GM12878 (cell line): ENCODE data around the gene PTGDR2. TPM values are rescaled to one million over a fixed set of nuclear protein-coding genes. Genes with fewer than 3 reads are reported as not detected.

Experiments used
- ATAC-seq: fragments of 200-7000 bp; cut with Tn5 transposase; 3 replicates; pipeline ENCODE4 v1.9.1; 2020; ENCODE audit warnings: mild to moderate bottlenecking, moderate library complexity
- BruUV-seq: library from RNA; stranded (reverse); fragments of 400-500 nt; replicated peaks from 2 replicates; lab custom pipeline; 2021; lab: Mats Ljungman, UMichigan
- CTCF ChIA-PET: fragments of 300-600 bp; sonication (Branson Sonifier 250); formaldehyde crosslinking; extraction: SDS; loops from one replicate; lab custom pipeline; 2021; ENCODE audit warnings: inconsistent platforms; lab: Yijun Ruan, JAX
- POLR2A ChIA-PET: fragments of 350-600 bp; formaldehyde crosslinking; extraction: SDS; loops from one replicate; lab custom pipeline; 2021; ENCODE audit warnings: inconsistent platforms; lab: Charles Lee
- RAD21 ChIA-PET: fragments of 300-600 bp; sonication (Branson Sonifier 250); formaldehyde crosslinking; loops from one replicate; lab custom pipeline; 2023; ENCODE audit warnings: antibody characterized with exemption; ENCODE audit not compliant: unreplicated experiment; lab: Charles Lee
- SMC1A ChIA-PET: fragments of 300-600 bp; sonication (Branson Sonifier 250); formaldehyde crosslinking; loops from one replicate; lab custom pipeline; 2023; ENCODE audit not compliant: unreplicated experiment, uncharacterized antibody; lab: Charles Lee
- DNase-seq: peaks from one replicate; pipeline ENCODE4 v3.0.0-alpha.2; 2011; ENCODE audit warnings: low read depth, low spot score
- FAIRE-seq: peaks from 3 replicates; lab custom pipeline; 2011; peaks lifted over from hg19 to GRCh38; lab: Jason Lieb, UNC
- H2AFZ ChIP-seq: 2 replicates; pipeline ENCODE4 v1.6.0; 2011; ENCODE audit warnings: low read depth, low read length, control low read depth; ENCODE audit not compliant: control insufficient read depth
- H3K27ac ChIP-seq: 2 replicates; pipeline ENCODE4 v1.5.1; 2011; ENCODE audit warnings: control low read depth; ENCODE audit not compliant: control insufficient read depth, insufficient read depth
- H3K27me3 ChIP-seq, 2 experiments: replicated peaks in 1 of 2; 2 replicates each; pipeline versions ENCODE4 v1.6.0 to v1.6.1; 2011; ENCODE audit warnings: low read length in 1 of 2; ENCODE audit not compliant: control insufficient read depth in 2 of 2, insufficient read depth in 2 of 2
- H3K36me3 ChIP-seq, 2 experiments: 2 replicates each; pipeline ENCODE4 v1.5.1; 2011; ENCODE audit warnings: low read length in 1 of 2; ENCODE audit not compliant: control insufficient read depth in 2 of 2, insufficient read depth in 2 of 2
- H3K4me1 ChIP-seq: 2 replicates; pipeline ENCODE4 v1.6.1; 2011; ENCODE audit warnings: mild to moderate bottlenecking, low read length, moderate library complexity, mixed read lengths; ENCODE audit not compliant: control insufficient read depth, insufficient read depth
- H3K4me2 ChIP-seq: 2 replicates; pipeline ENCODE4 v1.6.0; 2011; ENCODE audit warnings: control low read depth; ENCODE audit not compliant: control insufficient read depth, insufficient read depth
- H3K4me3 ChIP-seq: fragments of 200-600 bp; sonication (generic); 2 replicates; pipeline ENCODE4 v1.5.1; 2016
- H3K79me2 ChIP-seq: 2 replicates; pipeline ENCODE4 v1.6.0; 2011; ENCODE audit warnings: low read length; ENCODE audit not compliant: control insufficient read depth, insufficient read depth
- H3K9ac ChIP-seq: 2 replicates; pipeline ENCODE4 v1.8.0; 2011; ENCODE audit warnings: low read length, control low read depth, mixed read lengths; ENCODE audit not compliant: control insufficient read depth, insufficient read depth
- H3K9me3 ChIP-seq: replicated peaks from 3 replicates; pipeline ENCODE4 v1.5.1; 2011; ENCODE audit warnings: mild to moderate bottlenecking, low read length; ENCODE audit not compliant: control insufficient read depth, insufficient read depth
- H4K20me1 ChIP-seq: 2 replicates; pipeline ENCODE4 v1.6.0; 2011; ENCODE audit not compliant: control insufficient read depth, insufficient read depth
- ATF3 ChIP-seq: IDR thresholded peaks from 2 replicates; pipeline ENCODE4 v1.6.1; 2011; ENCODE audit warnings: low read depth, mild to moderate bottlenecking, low read length, moderate library complexity, borderline replicate concordance; ENCODE audit errors: extremely low read depth
- CHD1 ChIP-seq: IDR thresholded peaks from 2 replicates; pipeline ENCODE4 v1.6.1; 2012; ENCODE audit warnings: low read depth, low read length, improper control_type of control experiment
- E2F4 ChIP-seq: IDR thresholded peaks from 2 replicates; pipeline ENCODE4 v1.6.1; 2012; ENCODE audit warnings: low read depth, low read length, improper control_type of control experiment
- GABPA ChIP-seq: IDR thresholded peaks from 2 replicates; pipeline ENCODE4 v1.6.1; 2014; ENCODE audit warnings: antibody characterized with exemption, low read depth, mild to moderate bottlenecking, inconsistent platforms
- IRF5 ChIP-seq: fragments of 450-650 bp; IDR thresholded peaks from 2 replicates; pipeline ENCODE4 v1.6.1; 2017; ENCODE audit warnings: borderline replicate concordance
- KAT2A ChIP-seq: conservative IDR thresholded peaks from 2 replicates; pipeline ENCODE4 v1.6.1; 2011; ENCODE audit warnings: low read depth, low read length; ENCODE audit not compliant: control insufficient read depth
- NFIC ChIP-seq: IDR thresholded peaks from 2 replicates; pipeline ENCODE4 v1.6.1; 2012; ENCODE audit warnings: low read depth, mild to moderate bottlenecking, inconsistent platforms, low read length, moderate library complexity
- RB1 ChIP-seq: fragments of 450-650 bp; formaldehyde crosslinking; IDR thresholded peaks from 2 replicates; pipeline ENCODE4 v1.6.1; 2017; ENCODE audit warnings: mild to moderate bottlenecking, borderline replicate concordance
- RELA ChIP-seq: fragments of 450-650 bp; IDR thresholded peaks from 2 replicates; pipeline ENCODE4 v1.8.0; 2014; ENCODE audit warnings: borderline replicate concordance; ENCODE audit not compliant: partially characterized antibody
- RFX5 ChIP-seq: IDR thresholded peaks from 2 replicates; pipeline ENCODE4 v1.6.1; 2011; ENCODE audit warnings: low read depth, low read length, improper control_type of control experiment
- RUNX3 ChIP-seq: IDR thresholded peaks from 2 replicates; pipeline ENCODE4 v1.6.1; 2012; ENCODE audit warnings: low read length, inconsistent platforms
- SPI1 ChIP-seq: IDR thresholded peaks from 2 replicates; pipeline ENCODE4 v1.6.1; 2011; ENCODE audit warnings: low read depth, mild to moderate bottlenecking, low read length, moderate library complexity, borderline replicate concordance; ENCODE audit not compliant: insufficient read depth
- TARDBP ChIP-seq: IDR thresholded peaks from 2 replicates; pipeline ENCODE4 v1.6.1; 2016; ENCODE audit warnings: borderline replicate concordance
- YY1 ChIP-seq: IDR thresholded peaks from 2 replicates; pipeline ENCODE4 v1.6.1; 2011; ENCODE audit warnings: low read depth, mild to moderate bottlenecking, low read length
- ZNF274 ChIP-seq: IDR thresholded peaks from one replicate; pipeline ENCODE4 v1.8.0; 2011; ENCODE audit not compliant: insufficient read length, insufficient read depth
- ZNF622 ChIP-seq: fragments of 450-650 bp; IDR thresholded peaks from 2 replicates; pipeline ENCODE4 v1.6.1; 2017; ENCODE audit warnings: mild to moderate bottlenecking, inconsistent platforms
- ZZZ3 ChIP-seq: IDR thresholded peaks from 2 replicates; pipeline ENCODE4 v1.6.1; 2011; ENCODE audit warnings: low read depth; ENCODE audit not compliant: control insufficient read depth, insufficient read length
- WGBS: methylation state at CpG from one replicate; pipeline ENCODE4 v1.1.6; 2016; ENCODE audit warnings: low lambda C conversion rate; ENCODE audit not compliant: insufficient replicate concordance, insufficient coverage; ENCODE audit errors: missing lambda C conversion rate; 5-methylcytosine and 5-hydroxymethylcytosine counted together
- in situ Hi-C: fragments of 300-500 bp; cut with MboI; formaldehyde crosslinking; loops from 9 replicates; pipeline ENCODE4 v1.14.3; 2018; ENCODE audit warnings: mixed read lengths
- intact Hi-C: fragments of 100-400 bp; cut with micrococcal nuclease; formaldehyde crosslinking; loops from one replicate; pipeline ENCODE4 v1.14.2; 2022; ENCODE audit not compliant: unreplicated experiment
- polyA plus RNA-seq, 11 experiments: library from polyadenylated mRNA; depleted of rRNA in 4 of 11; unstranded in 6 of 11; stranded (reverse) in 5 of 11; fragments of >200 nt; fragmentation: Nextera tagmentation in 4 of 11; fragmentation: Illumina TruSeq in 1 of 11; extraction: Ambion mirVana in 4 of 11; extraction: Trizol in 1 of 11; gene quantifications; 1 replicate in 1 of 11; 2 replicates in 10 of 11; pipeline versions ENCODE4 v1.2.1 to v1.2.3, GENCODE V29; 2011 to 2016; ENCODE audit warnings: inconsistent platforms in 2 of 11, missing spikeins in 2 of 11, low read depth in 1 of 11
- total RNA-seq, 4 experiments: library from RNA; depleted of rRNA in 3 of 4; stranded (reverse); fragments of >200 nt in 3 of 4; fragmentation: Illumina TruSeq in 1 of 4; extraction: Trizol in 1 of 4; gene quantifications; 2 replicates each; pipeline versions ENCODE4 v1.2.1 to v1.2.3, GENCODE V29; 2013 to 2021
- TF ChIP-seq, protein P1 (sequence below): fragments of 150-350 bp; IDR thresholded peaks from 2 replicates; pipeline ENCODE4 v1.6.1; 2016; ENCODE audit warnings: low read depth, low read length
- TF ChIP-seq, protein P2 (sequence below): IDR thresholded peaks from 2 replicates; pipeline ENCODE4 v1.6.1; 2011; ENCODE audit warnings: borderline replicate concordance, low read depth, mild to moderate bottlenecking, moderate library complexity, mixed read lengths, low read length; ENCODE audit not compliant: insufficient read depth; ENCODE audit errors: extremely low read length

Gene PTGDR2
- total and polyA plus RNA-seq, 10 of the 15 experiments (the other 5 are each of a cell fraction or from before 2014, with no cell fraction given), result 0.01 to 0.28 (median 0.15) TPM; not detected in 6

DNA sequence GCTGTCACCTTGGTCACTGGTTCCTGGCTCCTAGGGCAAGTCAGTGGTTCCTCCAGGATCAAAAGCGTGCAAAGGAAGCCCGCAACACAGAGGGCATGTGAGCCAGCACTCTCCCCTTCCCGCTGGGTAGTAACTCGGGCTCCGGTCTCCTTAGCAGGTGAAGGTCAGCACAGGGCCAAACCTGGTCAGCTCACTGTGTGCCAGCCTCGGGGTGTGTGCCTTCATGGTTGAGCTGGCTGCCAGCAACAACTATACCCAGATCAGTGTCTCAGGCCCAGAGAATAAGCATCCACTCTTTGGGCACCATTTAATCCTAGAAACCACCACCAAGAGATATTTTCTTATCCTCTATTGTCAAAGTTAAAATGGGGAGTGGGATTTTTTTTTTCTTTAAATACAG, 30.0 kb downstream of the PTGDR2 start:
- Histone ChIP-seq H3K36me3 (no peaks in the 10 kb centered on the region), H3K79me2 (no peaks in the 10 kb centered on the region), H3K27me3 (no peaks in the 10 kb centered on the region; a peak in 2 of 4 replicates), H3K4me3 (no peak overlapping the region), H3K9ac (no peak overlapping the region), H3K4me1 (no peaks in the 10 kb centered on the region; the same call in 1 of the 2 replicates), H3K9me3 (no peaks in the 10 kb centered on the region), H3K27ac (no peak overlapping the region), H4K20me1 (no peaks in the 10 kb centered on the region), H2AFZ (no peak overlapping the region), H3K4me2 (no peak overlapping the region)
- no peak for ATAC-seq
- FAIRE-seq, result no peak
- whole genome bisulfite sequencing, result 70% methylated on average over 6 of the region's 6 CpGs
- in situ Hi-C loops (no loop called here), intact Hi-C loops (no loop called here)
- ChIA-PET CTCF (interaction anchor here (0.9 to 4.2 kb wide), 4 partner anchors 50 to 352 kb away, joined by 3 to 17 read pairs (median 5); no protein-coding TSS in a partner anchor), RAD21 (no interaction called here), POLR2A (no interaction called here), SMC1A (no interaction called here)
- no TSS peak for BruUV-seq
- no peak for DNase-seq
- TF ChIP-seq NFIC (no peak), RELA (no peak), ZZZ3 (no peak), CHD1 (no peak), RUNX3 (no peak), IRF5 (no peak), YY1 (no peak), ZNF274 (no peak), GABPA (no peak), SPI1 (no peak), ATF3 (no peak), E2F4 (no peak), TARDBP (no peak), ZNF622 (no peak), RFX5 (no peak), KAT2A (no peak), RB1 (no peak)
- TF ChIP-seq, protein P1, sequence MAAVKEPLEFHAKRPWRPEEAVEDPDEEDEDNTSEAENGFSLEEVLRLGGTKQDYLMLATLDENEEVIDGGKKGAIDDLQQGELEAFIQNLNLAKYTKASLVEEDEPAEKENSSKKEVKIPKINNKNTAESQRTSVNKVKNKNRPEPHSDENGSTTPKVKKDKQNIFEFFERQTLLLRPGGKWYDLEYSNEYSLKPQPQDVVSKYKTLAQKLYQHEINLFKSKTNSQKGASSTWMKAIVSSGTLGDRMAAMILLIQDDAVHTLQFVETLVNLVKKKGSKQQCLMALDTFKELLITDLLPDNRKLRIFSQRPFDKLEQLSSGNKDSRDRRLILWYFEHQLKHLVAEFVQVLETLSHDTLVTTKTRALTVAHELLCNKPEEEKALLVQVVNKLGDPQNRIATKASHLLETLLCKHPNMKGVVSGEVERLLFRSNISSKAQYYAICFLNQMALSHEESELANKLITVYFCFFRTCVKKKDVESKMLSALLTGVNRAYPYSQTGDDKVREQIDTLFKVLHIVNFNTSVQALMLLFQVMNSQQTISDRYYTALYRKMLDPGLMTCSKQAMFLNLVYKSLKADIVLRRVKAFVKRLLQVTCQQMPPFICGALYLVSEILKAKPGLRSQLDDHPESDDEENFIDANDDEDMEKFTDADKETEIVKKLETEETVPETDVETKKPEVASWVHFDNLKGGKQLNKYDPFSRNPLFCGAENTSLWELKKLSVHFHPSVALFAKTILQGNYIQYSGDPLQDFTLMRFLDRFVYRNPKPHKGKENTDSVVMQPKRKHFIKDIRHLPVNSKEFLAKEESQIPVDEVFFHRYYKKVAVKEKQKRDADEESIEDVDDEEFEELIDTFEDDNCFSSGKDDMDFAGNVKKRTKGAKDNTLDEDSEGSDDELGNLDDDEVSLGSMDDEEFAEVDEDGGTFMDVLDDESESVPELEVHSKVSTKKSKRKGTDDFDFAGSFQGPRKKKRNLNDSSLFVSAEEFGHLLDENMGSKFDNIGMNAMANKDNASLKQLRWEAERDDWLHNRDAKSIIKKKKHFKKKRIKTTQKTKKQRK, result no peak
- TF ChIP-seq, protein P2, sequence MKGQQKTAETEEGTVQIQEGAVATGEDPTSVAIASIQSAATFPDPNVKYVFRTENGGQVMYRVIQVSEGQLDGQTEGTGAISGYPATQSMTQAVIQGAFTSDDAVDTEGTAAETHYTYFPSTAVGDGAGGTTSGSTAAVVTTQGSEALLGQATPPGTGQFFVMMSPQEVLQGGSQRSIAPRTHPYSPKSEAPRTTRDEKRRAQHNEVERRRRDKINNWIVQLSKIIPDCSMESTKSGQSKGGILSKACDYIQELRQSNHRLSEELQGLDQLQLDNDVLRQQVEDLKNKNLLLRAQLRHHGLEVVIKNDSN, result no peak
